ENCODE measurements around the gene TTC22. TPM values are rescaled to one million over a fixed set of nuclear protein-coding genes. Genes with fewer than 3 reads are reported as not detected.
"Not testable (repeated sequence)": the region's sequence is repeated elsewhere in the genome, so short reads cannot be mapped to it uniquely, and the experiment has no call there.

Gene TTC22
- total and polyA plus RNA-seq, 8 donors, result 4.2 to 65.2 (median 21.6) TPM

GRCh38 chr1:54777431-54777830, 23.7 kb downstream of the TTC22 start:
- peak in 1 of 2 donors; percentile 30 for DNase-seq
- H3K4me1 ChIP-seq, result peaks cover 8 to 21% (median 11%) of the 10 kb centered on the region in 4 donors
- TF ChIP-seq POLR2AphosphoS5 (IDR thresholded peaks at IDR 0.05), result peak in 1 of 3 donors; percentile 62
- no peak for TF ChIP-seq CTCF (IDR thresholded peaks at IDR 0.05)
- intact Hi-C loops (cut with DNase I; ENCODE audit: low total_unique reads), result no loop called here
- no peaks in the 10 kb centered on the region for H3K36me3 ChIP-seq
- H3K27me3 ChIP-seq, result peaks cover 0 to 24% (median 7%) of the 10 kb centered on the region in 3 donors
- peak overlapping the region in 2 of 5 donors; percentile 39 to 47 for H3K27ac ChIP-seq
- H3K9me3 ChIP-seq, result no peaks in the 10 kb centered on the region
- 44 to 82% (median 77%) methylated on average over 4 of the region's 4 CpGs for WGBS, 5 donors
- H3K4me3 ChIP-seq, result no peak overlapping the region

- WGBS, 5 donors, result 71 to 83% (median 78%) methylated on average over 4 of the region's 4 CpGs
- Histone ChIP-seq H3K4me1 (peaks cover 8 to 25% (median 10%) of the 10 kb centered on the region in 4 donors), H3K27ac (peak overlapping the region in 2 of 5 donors; percentile 39 to 47), H3K4me3 (no peak overlapping the region), H3K36me3 (no peaks in the 10 kb centered on the region), H3K27me3 (peaks cover 0 to 20% (median 7%) of the 10 kb centered on the region in 3 donors), H3K9me3 (no peaks in the 10 kb centered on the region)
- no peak for DNase-seq
- intact Hi-C loops (cut with DNase I; ENCODE audit: low total_unique reads), result no loop called here
- TF ChIP-seq EP300 (IDR thresholded peaks at IDR 0.05) (no peak), POLR2AphosphoS5 (IDR thresholded peaks at IDR 0.05) (no peak), POLR2A (IDR thresholded peaks at IDR 0.05) (no peak), CTCF (IDR thresholded peaks at IDR 0.05) (no peak)
Measured at GRCh38 chr1:54777011-54777410, 24.1 kb downstream of the TTC22 start.

GRCh38 chr1:54775828-54776721, 25.0 kb downstream of the TTC22 start:
- WGBS, 5 donors, result 74 to 82% (median 80%) methylated on average over 16 of the region's 16 CpGs
- peaks cover 0 to 12% (median 2%) of the 10 kb centered on the region in 3 donors for H3K27me3 ChIP-seq
- peaks cover under 1 to 18% (median 2%) of the 10 kb centered on the region in 4 donors for H3K4me1 ChIP-seq
- H3K9me3 ChIP-seq; H3K4me3 ChIP-seq; DNase-seq; intact Hi-C loops (cut with DNase I; ENCODE audit: low total_unique reads); H3K36me3 ChIP-seq: not testable (repeated sequence)
- H3K27ac ChIP-seq, result peak overlapping the region in 2 of 5 donors; percentile 39 to 47

GRCh38 chr1:54774820-54775498, 26.2 kb downstream of the TTC22 start:
- peaks cover 0 to 3% (median 0%) of the 10 kb centered on the region in 3 donors for H3K27me3 ChIP-seq
- intact Hi-C loops (cut with DNase I; ENCODE audit: low total_unique reads), result no loop called here
- TF ChIP-seq EP300 (IDR thresholded peaks at IDR 0.05) (no peak), POLR2AphosphoS5 (IDR thresholded peaks at IDR 0.05) (no peak), POLR2A (IDR thresholded peaks at IDR 0.05) (no peak), CTCF (IDR thresholded peaks at IDR 0.05) (no peak)
- H3K36me3 ChIP-seq, result no peaks in the 10 kb centered on the region
- no peak overlapping the region for H3K4me3 ChIP-seq
- peak in 1 of 2 donors; percentile 28 for DNase-seq
- no peak overlapping the region for H3K27ac ChIP-seq
- H3K9me3 ChIP-seq, result no peaks in the 10 kb centered on the region
- peaks cover 0 to 15% (median 0%) of the 10 kb centered on the region in 4 donors for H3K4me1 ChIP-seq
- WGBS, 5 donors, result 59 to 69% (median 63%) methylated on average over 14 to 15 of the region's 15 CpGs
